Measurements from ENCODE around the gene ASB3. TPM values are rescaled to one million over a fixed set of nuclear protein-coding genes. Genes with fewer than 3 reads are reported as not detected.

Gene ASB3
- total RNA-seq, 2 experiments from 2014 or later = 17.3 to 23.4 TPM

DNA sequence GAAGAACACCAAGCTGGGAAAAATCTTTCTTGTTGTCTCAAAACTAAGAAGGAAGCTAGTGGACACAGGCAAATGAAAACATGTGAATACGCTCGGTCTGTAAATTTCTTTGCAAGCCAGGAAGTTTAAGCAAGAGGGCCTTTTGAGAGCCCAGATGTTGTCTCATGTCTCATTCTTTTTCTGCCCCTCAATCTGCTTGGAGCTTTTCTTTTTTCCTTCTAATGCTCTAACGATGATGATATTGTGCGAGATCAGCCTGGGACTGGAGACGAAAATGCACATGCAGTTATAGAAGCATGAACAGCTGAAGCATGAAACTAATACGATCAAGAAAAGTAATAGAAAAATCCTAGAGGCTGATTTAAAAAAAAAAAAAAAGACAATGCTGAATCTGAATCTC, 157.8 kb downstream of the ASB3 start:
- Mint-ChIP-seq H3K4me3 (no peak overlapping the region), H3K27ac (no peak overlapping the region), H3K4me1 (peaks cover 6% of the 10 kb centered on the region), H3K27me3 (no peaks in the 10 kb centered on the region), H3K36me3 (ENCODE audit: low read depth) (no peaks in the 10 kb centered on the region), H3K9me3 (ENCODE audit: low read depth) (no peaks in the 10 kb centered on the region)
- no peak for ATAC-seq
- no peak for DNase-seq
- ChIA-PET CTCF (interaction anchor here (0.5 kb wide), 1 partner anchor 127 kb away, joined by 3 read pairs; no protein-coding TSS in a partner anchor), POLR2A (no interaction called here)
- intact Hi-C loops (cut with DNase I, micrococcal nuclease) = no loop called here

DNA sequence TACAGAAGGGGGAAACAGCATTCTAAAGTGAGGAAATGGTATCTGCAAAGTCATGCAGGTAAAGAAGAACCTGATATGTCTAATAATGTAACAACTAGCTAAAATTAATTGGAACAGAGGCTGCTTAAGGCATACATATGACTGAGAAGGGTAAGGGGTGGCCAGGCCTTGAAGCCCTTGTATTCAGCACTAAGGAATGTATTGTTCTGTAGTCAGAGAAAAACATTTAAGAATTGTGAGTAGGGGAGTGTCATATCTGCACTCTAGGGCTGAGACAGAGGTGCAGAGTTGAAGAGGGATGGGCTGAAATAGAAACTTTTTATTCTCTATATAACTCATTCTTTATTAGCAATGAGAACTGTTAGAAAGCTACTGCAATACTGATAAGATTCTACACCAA, 164.6 kb downstream of the ASB3 start:
- Mint-ChIP-seq H3K27me3 (no peaks in the 10 kb centered on the region), H3K36me3 (ENCODE audit: low read depth) (no peaks in the 10 kb centered on the region), H3K4me1 (no peaks in the 10 kb centered on the region), H3K27ac (no peak overlapping the region), H3K4me3 (no peak overlapping the region), H3K9me3 (ENCODE audit: low read depth) (no peaks in the 10 kb centered on the region)
- intact Hi-C loops (cut with DNase I, micrococcal nuclease) = no loop called here
- no peak for ATAC-seq
- CTCF ChIA-PET = no interaction called here
- POLR2A ChIA-PET = no interaction called here
- DNase-seq = no peak

DNA sequence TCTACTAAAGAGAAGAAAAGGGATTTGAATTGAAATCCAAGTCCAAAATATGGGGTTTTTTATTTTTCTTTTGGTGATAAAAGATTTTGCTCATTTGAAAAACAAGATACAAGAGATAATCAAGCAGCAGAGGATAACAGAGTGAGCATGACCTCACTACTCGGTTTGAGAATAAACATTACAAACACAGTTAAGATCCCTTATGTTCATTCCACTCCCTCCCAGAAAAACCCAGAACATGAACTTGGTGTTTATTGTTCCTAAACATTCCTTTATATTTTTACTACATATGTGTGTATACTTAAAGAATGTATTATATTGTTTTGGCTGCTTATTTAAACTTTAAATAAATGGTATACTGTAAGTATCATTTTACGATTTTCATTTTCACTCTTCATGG, 165.8 kb downstream of the ASB3 start:
- H3K27ac Mint-ChIP-seq = no peak overlapping the region
- H3K4me1 Mint-ChIP-seq = no peaks in the 10 kb centered on the region
- ChIA-PET CTCF (no interaction called here), POLR2A (no interaction called here)
- H3K27me3 Mint-ChIP-seq = no peaks in the 10 kb centered on the region
- intact Hi-C loops (cut with DNase I, micrococcal nuclease) = no loop called here
- ATAC-seq = no peak
- no peaks in the 10 kb centered on the region for H3K36me3 Mint-ChIP-seq (ENCODE audit: low read depth)
- no peak overlapping the region for H3K4me3 Mint-ChIP-seq
- DNase-seq = no peak
- H3K9me3 Mint-ChIP-seq (ENCODE audit: low read depth) = no peaks in the 10 kb centered on the region

Other genes with a start within 250 kb of the ASB3 start
- 10 to 100 TPM; 15.8 to 17.4 TPM for gene CHAC2, start 19.1 kb downstream of the ASB3 start, total RNA-seq
- gene ERLEC1, start 91 bp upstream of the ASB3 start, total RNA-seq = 10 to 100 TPM; 18.3 to 20.5 TPM
- 1 to 10 TPM in 1 of 2 experiments, under 1 TPM in 1; 0.71 to 1.2 TPM for gene GPR75, start 73.0 kb upstream of the ASB3 start, total RNA-seq
- gene PSME4, start 184.0 kb upstream of the ASB3 start, total RNA-seq = 10 to 100 TPM; 37.8 to 44.3 TPM

All from activated CD4-positive, alpha-beta T cell treated with anti-CD3 and anti-CD28 coated beads for 36 hours (primary cell).